Activated CD4-positive, alpha-beta memory T cell treated with anti-CD3 and anti-CD28 coated beads for 36 hours (primary cell): ENCODE results near the gene DNAH8. TPM values are rescaled to one million over a fixed set of nuclear protein-coding genes. Genes with fewer than 3 reads are reported as not detected.

Source experiments
- CTCF ChIA-PET: fragments of 350-600 bp; sonication (Branson Sonifier 250); formaldehyde crosslinking; loops from one replicate; lab custom pipeline; 2021; ENCODE audit warnings: antibody characterized with exemption, inconsistent platforms; lab: Charles Lee
- POLR2A ChIA-PET: fragments of 350-600 bp; sonication (Branson Sonifier 250); formaldehyde crosslinking; loops from one replicate; lab custom pipeline; 2021; ENCODE audit warnings: antibody characterized with exemption; lab: Charles Lee
- DNase-seq: peaks from one replicate; pipeline ENCODE4 v3.0.0-alpha.2; 2020
- H3K27ac Mint-ChIP-seq: one replicate; pipeline ENCODE4 v1.8.0; 2021; ENCODE audit warnings: mixed read lengths
- H3K27me3 Mint-ChIP-seq: one replicate; pipeline ENCODE4 v1.8.0; 2021; ENCODE audit warnings: mixed read lengths
- H3K36me3 Mint-ChIP-seq: one replicate; pipeline ENCODE4 v1.8.0; 2021; ENCODE audit warnings: mixed read lengths
- H3K4me1 Mint-ChIP-seq: one replicate; pipeline ENCODE4 v1.8.0; 2021; ENCODE audit warnings: low read depth, mixed read lengths
- H3K4me3 Mint-ChIP-seq: one replicate; pipeline ENCODE4 v1.8.0; 2021; ENCODE audit warnings: mild to moderate bottlenecking, mixed read lengths
- H3K9me3 Mint-ChIP-seq: one replicate; pipeline ENCODE4 v1.8.0; 2021; ENCODE audit warnings: mixed read lengths
- intact Hi-C: fragments of 100-400 bp; cut with micrococcal nuclease; formaldehyde crosslinking; loops from one replicate; pipeline ENCODE4 v1.15.1; 2023
- total RNA-seq, 2 experiments: library from RNA; stranded (reverse); gene quantifications; one replicate each; pipeline ENCODE4 v1.2.3, GENCODE V29; 2021

Gene DNAH8
- total RNA-seq, 2 experiments from 2014 or later = 0.02 to 0.22 TPM

DNA sequence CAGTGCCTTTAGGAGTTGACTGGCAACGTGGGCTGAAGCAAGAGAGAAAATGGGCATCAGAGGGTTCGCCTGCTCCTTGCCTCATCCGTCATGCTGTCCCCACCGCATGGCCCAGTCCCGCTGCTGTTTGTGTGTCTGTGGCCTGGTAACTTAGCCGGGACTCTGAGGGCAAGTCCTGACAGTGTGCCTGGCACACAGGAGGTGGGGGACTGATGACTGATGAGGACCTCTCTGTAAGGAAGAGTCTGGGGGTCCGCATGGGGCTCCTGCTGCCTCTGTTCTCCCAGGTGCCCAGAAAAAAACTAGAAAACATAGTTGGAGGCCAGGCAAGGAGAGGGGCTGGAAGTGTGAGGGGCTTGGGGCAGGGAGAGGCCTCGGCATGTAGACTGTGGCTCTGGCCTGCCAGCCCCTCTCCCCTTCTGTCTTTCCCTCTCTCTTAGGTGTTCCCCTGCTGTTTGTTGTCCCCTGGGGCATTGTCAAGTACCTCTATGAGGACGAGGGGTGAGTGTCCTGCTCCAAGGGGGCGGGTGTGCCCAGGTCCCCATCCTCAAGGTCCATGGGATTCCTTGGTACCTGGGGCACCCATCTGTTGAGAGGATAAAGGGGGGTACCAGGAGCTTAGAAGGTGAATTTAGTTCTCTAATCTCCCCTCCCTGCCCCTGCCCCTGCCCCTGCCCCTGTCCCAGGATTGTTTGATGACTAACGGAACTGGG, 362.9 kb downstream of the DNAH8 start:
- CTCF ChIA-PET = no interaction called here
- intact Hi-C loops = no loop called here
- no peak for DNase-seq
- Mint-ChIP-seq H3K27me3 (no peaks in the 10 kb centered on the region), H3K4me1 (peaks cover 2% of the 10 kb centered on the region), H3K36me3 (no peaks in the 10 kb centered on the region), H3K27ac (no peak overlapping the region), H3K9me3 (no peaks in the 10 kb centered on the region), H3K4me3 (no peak overlapping the region)
- POLR2A ChIA-PET = no interaction called here

GRCh38 chr6:39078695-39079094, 363.6 kb downstream of the DNAH8 start:
- Mint-ChIP-seq H3K27ac (no peak overlapping the region), H3K4me3 (no peak overlapping the region), H3K4me1 (peaks cover 5% of the 10 kb centered on the region), H3K27me3 (no peaks in the 10 kb centered on the region), H3K9me3 (no peaks in the 10 kb centered on the region), H3K36me3 (no peaks in the 10 kb centered on the region)
- no peak for DNase-seq
- ChIA-PET POLR2A (no interaction called here), CTCF (no interaction called here)
- intact Hi-C loops = no loop called here

- Mint-ChIP-seq H3K4me3 (no peak overlapping the region), H3K27me3 (peaks cover 2% of the 10 kb centered on the region), H3K4me1 (peaks cover 6% of the 10 kb centered on the region), H3K9me3 (no peaks in the 10 kb centered on the region), H3K27ac (no peak overlapping the region), H3K36me3 (no peaks in the 10 kb centered on the region)
- ChIA-PET CTCF (no interaction called here), POLR2A (no interaction called here)
- no peak for DNase-seq
- intact Hi-C loops = loop anchor here (10.0 kb wide), 1 partner anchor 205 kb away; no protein-coding TSS in a partner anchor
Measured at GRCh38 chr6:39079197-39080125, 364.4 kb downstream of the DNAH8 start.

Other genes starting within 250 kb of the DNAH8 start
- 10 to 100 TPM; 14.4 to 14.6 TPM for gene BTBD9, start 75.4 kb upstream of the DNAH8 start, total RNA-seq
- gene GLO1, start 12.2 kb upstream of the DNAH8 start, total RNA-seq = 100 to 1,000 TPM; 132 to 133 TPM